ENCODE measurements around the gene SFN.

Gene SFN

DNA sequence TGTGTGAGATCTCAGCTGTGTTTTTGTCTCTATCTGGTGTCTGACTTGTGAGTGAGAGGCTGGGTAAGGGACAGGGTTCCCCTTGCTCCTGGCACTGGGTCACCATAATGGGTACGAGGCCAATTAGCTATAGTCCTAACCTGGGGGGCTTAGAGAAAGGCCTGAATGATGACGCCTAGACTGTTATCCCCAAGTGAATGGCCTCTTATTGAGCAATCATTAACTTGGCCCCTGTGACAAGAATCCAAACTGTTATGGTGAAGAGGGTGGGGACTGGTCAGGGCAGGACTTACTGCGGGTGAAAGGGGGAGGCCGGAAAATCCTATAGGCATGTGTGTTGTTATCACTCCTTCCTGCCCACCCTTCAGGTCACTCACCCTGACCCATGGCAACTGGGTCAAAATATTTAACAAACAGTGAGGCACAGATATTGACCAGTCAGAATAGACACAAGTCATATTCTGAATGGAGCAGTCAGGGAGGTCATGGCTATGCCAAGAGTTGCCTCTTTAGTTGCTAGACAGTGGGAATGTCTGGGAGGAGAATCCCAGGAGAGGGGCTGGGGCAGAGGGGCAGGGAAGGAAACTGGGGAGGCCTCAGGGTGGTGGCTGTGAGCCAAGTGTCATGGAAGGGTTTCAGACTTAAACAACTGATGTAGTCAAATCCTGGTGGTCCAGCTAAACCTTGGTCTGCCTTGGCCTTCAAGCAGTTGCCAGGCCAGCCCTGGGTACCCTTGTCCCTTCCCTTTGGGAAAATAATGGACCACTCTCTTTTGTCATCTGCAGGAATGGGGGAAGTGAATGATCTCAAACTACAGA lies 47.6 kb downstream of the SFN start:
- H3K36me3 ChIP-seq: no peaks in the 10 kb centered on the region
- H3K27ac ChIP-seq: no peak overlapping the region
- H3K9me3 ChIP-seq: no peaks in the 10 kb centered on the region
- H3K27me3 ChIP-seq: no peaks in the 10 kb centered on the region
- no peak overlapping the region for H3K9ac ChIP-seq
- no peaks in the 10 kb centered on the region for H4K20me1 ChIP-seq
- no peak overlapping the region for H3K4me3 ChIP-seq
- TF ChIP-seq Cebpa-rat (IDR thresholded peaks at IDR 0.05): no peak
- H3K4me1 ChIP-seq: peaks cover 6% of the 10 kb centered on the region; the same call in 1 of the 2 replicates
- H3K4me2 ChIP-seq: no peak overlapping the region

DNA sequence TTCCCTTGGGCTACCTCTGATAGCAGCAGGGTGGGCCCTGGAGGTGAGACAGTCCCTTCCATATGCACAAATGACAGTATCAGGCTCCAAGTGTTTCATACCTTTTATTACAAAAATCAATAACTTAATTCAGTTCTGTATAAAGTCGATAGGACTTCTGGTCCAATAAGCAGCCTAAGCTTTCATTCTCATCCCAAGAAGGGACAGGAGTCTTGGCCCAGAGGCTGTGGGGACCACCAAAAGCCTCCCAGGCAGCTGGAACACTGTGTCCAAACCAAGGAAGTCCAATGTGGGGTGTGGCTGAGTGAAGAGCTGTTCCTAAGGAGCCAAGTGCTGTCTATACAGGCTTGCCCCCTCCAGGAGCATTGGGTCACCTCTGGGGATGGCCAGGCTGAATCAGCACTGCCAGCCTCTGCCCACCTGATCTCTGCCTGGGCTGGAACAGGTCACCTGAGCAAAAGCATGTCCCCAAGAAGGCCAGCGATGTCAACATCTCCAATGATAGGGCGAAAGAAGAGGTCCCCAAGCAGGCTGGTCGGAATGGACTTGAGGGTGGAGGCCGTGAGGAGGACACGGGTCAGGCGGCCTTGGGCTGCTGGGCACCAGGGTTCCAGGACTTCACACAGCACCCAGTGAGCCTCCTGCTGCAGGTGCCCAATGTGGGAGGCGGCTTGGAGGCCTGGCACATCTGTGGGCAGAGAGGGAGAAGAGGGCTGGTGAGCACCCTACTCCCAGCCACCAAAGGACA lies 48.6 kb downstream of the SFN start:
- no peak overlapping the region for H3K27ac ChIP-seq
- H3K36me3 ChIP-seq: no peaks in the 10 kb centered on the region
- H3K9ac ChIP-seq: no peak overlapping the region
- no peaks in the 10 kb centered on the region for H4K20me1 ChIP-seq
- H3K4me1 ChIP-seq: peaks cover 6% of the 10 kb centered on the region; the same call in 1 of the 2 replicates
- H3K9me3 ChIP-seq: no peaks in the 10 kb centered on the region
- no peaks in the 10 kb centered on the region for H3K27me3 ChIP-seq
- no peak overlapping the region for H3K4me2 ChIP-seq
- no peak for TF ChIP-seq Cebpa-rat (IDR thresholded peaks at IDR 0.05)
- no peak overlapping the region for H3K4me3 ChIP-seq

DNA sequence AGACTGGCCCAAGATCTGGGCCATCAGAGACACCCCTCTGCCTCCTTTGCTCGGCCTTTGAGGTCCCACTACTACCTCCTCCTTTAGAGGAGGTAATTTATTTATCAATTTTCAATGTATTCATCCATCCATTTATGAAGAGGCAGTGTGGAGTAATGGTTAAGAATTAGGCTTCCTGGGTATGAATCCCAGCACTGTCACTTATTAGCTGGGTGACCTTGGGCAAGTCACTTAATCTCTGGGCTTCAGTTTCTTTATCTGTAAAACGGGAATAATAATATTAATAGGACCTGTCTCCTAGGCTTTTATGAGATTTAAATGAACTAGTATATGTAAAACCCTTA lies 49.2 kb downstream of the SFN start:
- no peak overlapping the region for H3K4me3 ChIP-seq
- no peak overlapping the region for H3K27ac ChIP-seq
- H3K9ac ChIP-seq: no peak overlapping the region

DNA sequence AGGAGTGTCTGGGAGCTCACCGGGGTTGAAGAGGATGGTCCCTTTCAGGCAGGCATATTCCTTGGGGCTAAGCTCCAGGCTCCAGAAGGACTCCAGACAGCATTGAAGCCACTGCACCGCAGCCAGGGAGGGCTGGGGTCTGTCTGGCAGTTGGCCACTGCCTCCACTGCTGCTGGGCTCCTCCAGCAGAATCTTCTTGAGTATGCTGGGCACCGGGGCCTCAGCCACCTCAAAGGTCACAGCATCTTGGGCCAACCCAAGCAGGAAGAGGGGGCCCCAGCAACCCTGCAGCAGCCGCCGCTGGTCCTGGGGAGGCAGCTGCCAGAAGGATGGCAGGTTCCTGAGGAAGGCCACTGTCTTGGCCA lies 50.4 kb downstream of the SFN start:
- no peak overlapping the region for H3K4me2 ChIP-seq
- H3K9ac ChIP-seq: no peak overlapping the region
- no peaks in the 10 kb centered on the region for H4K20me1 ChIP-seq
- TF ChIP-seq Cebpa-rat (IDR thresholded peaks at IDR 0.05): no peak
- H3K27me3 ChIP-seq: no peaks in the 10 kb centered on the region
- H3K9me3 ChIP-seq: no peaks in the 10 kb centered on the region
- no peak overlapping the region for H3K4me3 ChIP-seq
- H3K36me3 ChIP-seq: no peaks in the 10 kb centered on the region
- no peak overlapping the region for H3K27ac ChIP-seq
- H3K4me1 ChIP-seq: no peaks in the 10 kb centered on the region

More for the DNA sequence above, 49.2 kb downstream of the SFN start:
- Histone ChIP-seq H3K9me3 (no peaks in the 10 kb centered on the region), H3K4me1 (peaks cover 1% of the 10 kb centered on the region; the same call in 1 of the 2 replicates), H3K27me3 (no peaks in the 10 kb centered on the region), H3K36me3 (no peaks in the 10 kb centered on the region), H3K4me2 (no peak overlapping the region), H4K20me1 (no peaks in the 10 kb centered on the region)
- no peak for TF ChIP-seq Cebpa-rat (IDR thresholded peaks at IDR 0.05)

Data from BLaER1 (cell line).